ENCODE results near the gene ACSL5. TPM values are rescaled to one million over a fixed set of nuclear protein-coding genes. Genes with fewer than 3 reads are reported as not detected.

The ACSL5 gene
- total and polyA plus RNA-seq, 2 experiments from 2014 or later, result 1.7 to 3.2 TPM

DNA sequence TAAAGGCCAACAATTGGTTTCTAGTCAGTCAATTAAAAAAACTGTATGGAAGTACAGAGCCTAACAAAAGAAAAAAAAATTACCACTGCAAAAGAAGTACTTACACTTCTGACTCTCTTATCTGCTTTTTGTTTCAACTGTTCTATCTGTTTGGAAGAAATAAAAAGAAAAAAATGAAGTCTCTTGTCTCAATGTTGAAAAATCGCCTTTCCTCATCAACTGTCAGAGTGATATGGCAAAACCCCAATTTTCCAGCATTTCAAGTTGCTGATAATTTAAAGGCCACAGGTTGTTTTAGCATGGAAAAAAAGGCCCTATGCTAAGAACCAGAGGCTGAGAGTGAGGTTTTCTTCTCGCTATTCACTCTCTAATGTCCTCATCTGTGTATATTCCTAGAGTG lies 59.2 kb downstream of the ACSL5 start:
- H2AFZ ChIP-seq, result no peak overlapping the region
- DNase-seq, result no peak
- no peak overlapping the region for H3K27ac ChIP-seq
- H3F3A ChIP-seq (ENCODE audit: insufficient read depth), result peaks cover 13% of the 10 kb centered on the region; the same call in 1 of the 2 replicates
- no peak for TF ChIP-seq EZH2 (IDR thresholded peaks at IDR 0.05; ENCODE audit: insufficient read depth, poor library complexity, severe bottlenecking)
- TF ChIP-seq EZH2phosphoT487 (IDR thresholded peaks at IDR 0.05; ENCODE audit: insufficient read depth, low read depth), result no peak
- in situ Hi-C loops (cut with MboI), result loop anchor here (25.0 kb wide), 1 partner anchor 271 kb away; no protein-coding TSS in a partner anchor
- H4K20me1 ChIP-seq (ENCODE audit: insufficient read depth), result no peaks in the 10 kb centered on the region
- H3K79me2 ChIP-seq (ENCODE audit: insufficient read depth), result no peaks in the 10 kb centered on the region
- no peaks in the 10 kb centered on the region for H3K9me3 ChIP-seq (ENCODE audit: low read depth)
- H3K9ac ChIP-seq, result no peak overlapping the region
- H3K4me3 ChIP-seq, result no peak overlapping the region
- H3K27me3 ChIP-seq (replicated peaks; ENCODE audit: insufficient read depth), result no peaks in the 10 kb centered on the region
- WGBS, 2 experiments (ENCODE audit: low coverage in 1 of 2, low lambda C conversion rate in 2 of 2, missing lambda C conversion rate in 2 of 2), result 96 to 100% methylated on average over 2 of the region's 2 CpGs
- peaks cover 63% of the 10 kb centered on the region for H3K36me3 ChIP-seq (ENCODE audit: low read depth)
- H3K4me1 ChIP-seq (ENCODE audit: insufficient read depth), result no peaks in the 10 kb centered on the region
- H3K9me2 ChIP-seq (ENCODE audit: insufficient read depth), result no peaks in the 10 kb centered on the region
- H3K4me2 ChIP-seq (ENCODE audit: unreplicated experiment), result no peak overlapping the region

- Histone ChIP-seq H2AFZ (no peak overlapping the region), H3K4me1 (ENCODE audit: insufficient read depth) (no peaks in the 10 kb centered on the region), H3K9me3 (ENCODE audit: low read depth) (no peaks in the 10 kb centered on the region), H4K20me1 (ENCODE audit: insufficient read depth) (no peaks in the 10 kb centered on the region), H3K4me3 (no peak overlapping the region), H3K36me3 (ENCODE audit: low read depth) (peaks cover 74% of the 10 kb centered on the region), H3K27ac (no peak overlapping the region), H3K79me2 (ENCODE audit: insufficient read depth) (no peaks in the 10 kb centered on the region), H3K27me3 (replicated peaks; ENCODE audit: insufficient read depth) (no peaks in the 10 kb centered on the region), H3K9me2 (ENCODE audit: insufficient read depth) (no peaks in the 10 kb centered on the region), H3F3A (ENCODE audit: insufficient read depth) (peaks cover 21% of the 10 kb centered on the region; the same call in 1 of the 2 replicates), H3K9ac (no peak overlapping the region), H3K4me2 (ENCODE audit: unreplicated experiment) (no peak overlapping the region)
- WGBS, 2 experiments (ENCODE audit: low coverage in 1 of 2, low lambda C conversion rate in 2 of 2, missing lambda C conversion rate in 2 of 2), result 74 to 79% methylated on average over 2 of the region's 2 CpGs
- in situ Hi-C loops (cut with MboI), result loop anchor here (25.0 kb wide), 1 partner anchor 273 kb away; no protein-coding TSS in a partner anchor
- DNase-seq, result peak; percentile 68
- TF ChIP-seq EZH2phosphoT487 (IDR thresholded peaks at IDR 0.05; ENCODE audit: insufficient read depth, low read depth) (no peak), EZH2 (IDR thresholded peaks at IDR 0.05; ENCODE audit: insufficient read depth, poor library complexity, severe bottlenecking) (no peak)
Measured at GRCh38 chr10:112434988-112435619, 61.2 kb downstream of the ACSL5 start.

DNA sequence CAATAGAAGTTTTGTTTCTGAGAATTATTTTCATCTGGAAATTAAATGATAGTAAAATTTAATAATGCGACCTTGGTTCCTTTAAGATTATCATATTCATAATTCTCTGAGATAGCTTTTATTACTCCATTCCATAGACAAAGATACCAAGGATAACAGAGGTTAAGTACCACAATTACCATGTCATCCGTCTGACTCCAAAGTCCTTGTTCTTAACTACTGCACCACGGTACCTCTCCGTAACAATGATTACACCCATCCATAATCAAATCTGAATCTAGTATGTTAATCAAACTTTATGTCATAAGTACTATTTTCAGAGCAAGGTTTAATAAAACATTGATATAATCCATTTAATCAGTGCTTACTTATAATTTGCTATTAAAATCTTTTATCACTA lies 64.4 kb downstream of the ACSL5 start:
- TF ChIP-seq EZH2 (IDR thresholded peaks at IDR 0.05; ENCODE audit: insufficient read depth, poor library complexity, severe bottlenecking) (no peak), EZH2phosphoT487 (IDR thresholded peaks at IDR 0.05; ENCODE audit: insufficient read depth, low read depth) (no peak)
- Histone ChIP-seq H3K4me2 (ENCODE audit: unreplicated experiment) (no peak overlapping the region), H4K20me1 (ENCODE audit: insufficient read depth) (no peaks in the 10 kb centered on the region), H3K4me1 (ENCODE audit: insufficient read depth) (no peaks in the 10 kb centered on the region), H3K36me3 (ENCODE audit: low read depth) (peaks cover 62% of the 10 kb centered on the region), H2AFZ (no peak overlapping the region), H3K27me3 (replicated peaks; ENCODE audit: insufficient read depth) (no peaks in the 10 kb centered on the region), H3F3A (ENCODE audit: insufficient read depth) (peaks cover 21% of the 10 kb centered on the region; the same call in 1 of the 2 replicates), H3K9me3 (ENCODE audit: low read depth) (no peaks in the 10 kb centered on the region), H3K9me2 (ENCODE audit: insufficient read depth) (no peaks in the 10 kb centered on the region), H3K4me3 (no peak overlapping the region), H3K79me2 (ENCODE audit: insufficient read depth) (no peaks in the 10 kb centered on the region), H3K27ac (no peak overlapping the region), H3K9ac (no peak overlapping the region)
- WGBS, 2 experiments (ENCODE audit: low coverage in 1 of 2, low lambda C conversion rate in 2 of 2, missing lambda C conversion rate in 2 of 2), result 89 to 91% methylated on average over 4 of the region's 4 CpGs
- in situ Hi-C loops (cut with MboI), result loop anchor here (25.0 kb wide), 1 partner anchor 276 kb away; no protein-coding TSS in a partner anchor
- no peak for DNase-seq

- Histone ChIP-seq H3K9me3 (ENCODE audit: low read depth) (no peaks in the 10 kb centered on the region), H3K27me3 (replicated peaks; ENCODE audit: insufficient read depth) (no peaks in the 10 kb centered on the region), H3K4me1 (ENCODE audit: insufficient read depth) (peaks cover 7% of the 10 kb centered on the region; the same call in 1 of the 2 replicates), H3F3A (ENCODE audit: insufficient read depth) (peaks cover 13% of the 10 kb centered on the region; the same call in 1 of the 2 replicates), H4K20me1 (ENCODE audit: insufficient read depth) (no peaks in the 10 kb centered on the region), H2AFZ (no peak overlapping the region), H3K79me2 (ENCODE audit: insufficient read depth) (peaks cover 20% of the 10 kb centered on the region), H3K9me2 (ENCODE audit: insufficient read depth) (no peaks in the 10 kb centered on the region), H3K4me2 (ENCODE audit: unreplicated experiment) (no peak overlapping the region), H3K27ac (no peak overlapping the region), H3K9ac (no peak overlapping the region), H3K36me3 (ENCODE audit: low read depth) (peaks cover 58% of the 10 kb centered on the region), H3K4me3 (no peak overlapping the region)
- WGBS, 2 experiments (ENCODE audit: low coverage in 1 of 2, low lambda C conversion rate in 2 of 2, missing lambda C conversion rate in 2 of 2), result 91 to 100% methylated on average over 1 of the region's 1 CpG
- in situ Hi-C loops (cut with MboI), result loop anchor here (25.0 kb wide), 1 partner anchor 279 kb away; no protein-coding TSS in a partner anchor
- no peak for DNase-seq
- TF ChIP-seq EZH2phosphoT487 (IDR thresholded peaks at IDR 0.05; ENCODE audit: insufficient read depth, low read depth) (no peak), EZH2 (IDR thresholded peaks at IDR 0.05; ENCODE audit: insufficient read depth, poor library complexity, severe bottlenecking) (no peak)
Measured at GRCh38 chr10:112441520-112441919, 67.6 kb downstream of the ACSL5 start.
